ENCODE results near the gene CPOX.
"Not testable (repeated sequence)": the region's sequence is repeated elsewhere in the genome, so short reads cannot be mapped to it uniquely, and the experiment has no call there.

Gene CPOX

GRCh38 chr3:98560911-98561310 lies 32.5 kb downstream of the CPOX start:
- no peak for DNase-seq

GRCh38 chr3:98559769-98560168 lies 33.6 kb downstream of the CPOX start:
- DNase-seq = not testable (repeated sequence)

GRCh38 chr3:98558100-98558827 lies 35.1 kb downstream of the CPOX start:
- no peak for DNase-seq

GRCh38 chr3:98557324-98558010 lies 35.9 kb downstream of the CPOX start:
- no peak for DNase-seq

- no peak for DNase-seq
Observed at GRCh38 chr3:98556164-98557130, 37.0 kb downstream of the CPOX start.

- DNase-seq = no peak
Observed at GRCh38 chr3:98555025-98555379, 38.4 kb downstream of the CPOX start.

GRCh38 chr3:98554580-98554979 lies 38.8 kb downstream of the CPOX start:
- no peak for DNase-seq

GRCh38 chr3:98553753-98554152 lies 39.7 kb downstream of the CPOX start:
- no peak for DNase-seq

- DNase-seq = no peak
Observed at GRCh38 chr3:98553021-98553563, 40.3 kb downstream of the CPOX start.

- no peak for DNase-seq
Observed at GRCh38 chr3:98552232-98553020, 41.0 kb downstream of the CPOX start.

GRCh38 chr3:98551754-98552153 lies 41.7 kb downstream of the CPOX start:
- DNase-seq = no peak

- no peak for DNase-seq
Observed at GRCh38 chr3:98551236-98551635, 42.2 kb downstream of the CPOX start.

- no peak for DNase-seq
Observed at GRCh38 chr3:98550833-98551232, 42.6 kb downstream of the CPOX start.

GRCh38 chr3:98548544-98548943 lies 44.9 kb downstream of the CPOX start:
- DNase-seq = no peak

GRCh38 chr3:98545940-98546339 lies 47.5 kb downstream of the CPOX start:
- DNase-seq = no peak

- DNase-seq = no peak
Observed at GRCh38 chr3:98542623-98543022, 50.8 kb downstream of the CPOX start.

GRCh38 chr3:98541695-98542094 lies 51.7 kb downstream of the CPOX start:
- DNase-seq = no peak

- no peak for DNase-seq
Observed at GRCh38 chr3:98540346-98540745, 53.1 kb downstream of the CPOX start.

- no peak for DNase-seq
Observed at GRCh38 chr3:98536456-98537017, 56.9 kb downstream of the CPOX start.

GRCh38 chr3:98534734-98535133 lies 58.7 kb downstream of the CPOX start:
- DNase-seq = no peak

GRCh38 chr3:98534168-98534567 lies 59.2 kb downstream of the CPOX start:
- DNase-seq = no peak
